Neural progenitor cell (in vitro differentiated cells): Measurements from ENCODE around the gene TBC1D14.

ENCODE experiments used
- EZH2 ChIP-seq: fragments of 200-600 bp; sonication (generic); IDR thresholded peaks from 2 replicates; pipeline ENCODE4 v1.6.1; 2017; ENCODE audit warnings: antibody characterized with exemption, mild to moderate bottlenecking, moderate library complexity
- EZH2phosphoT487 ChIP-seq: fragments of 200-600 bp; sonication (generic); IDR thresholded peaks from 2 replicates; pipeline ENCODE4 v1.6.1; 2017; ENCODE audit warnings: antibody characterized with exemption
- TF ChIP-seq, protein P1 (sequence below): fragments of 200-600 bp; sonication (generic); IDR thresholded peaks from 2 replicates; pipeline ENCODE4 v1.5.1; 2017; ENCODE audit warnings: antibody characterized with exemption, mild to moderate bottlenecking

DNA sequence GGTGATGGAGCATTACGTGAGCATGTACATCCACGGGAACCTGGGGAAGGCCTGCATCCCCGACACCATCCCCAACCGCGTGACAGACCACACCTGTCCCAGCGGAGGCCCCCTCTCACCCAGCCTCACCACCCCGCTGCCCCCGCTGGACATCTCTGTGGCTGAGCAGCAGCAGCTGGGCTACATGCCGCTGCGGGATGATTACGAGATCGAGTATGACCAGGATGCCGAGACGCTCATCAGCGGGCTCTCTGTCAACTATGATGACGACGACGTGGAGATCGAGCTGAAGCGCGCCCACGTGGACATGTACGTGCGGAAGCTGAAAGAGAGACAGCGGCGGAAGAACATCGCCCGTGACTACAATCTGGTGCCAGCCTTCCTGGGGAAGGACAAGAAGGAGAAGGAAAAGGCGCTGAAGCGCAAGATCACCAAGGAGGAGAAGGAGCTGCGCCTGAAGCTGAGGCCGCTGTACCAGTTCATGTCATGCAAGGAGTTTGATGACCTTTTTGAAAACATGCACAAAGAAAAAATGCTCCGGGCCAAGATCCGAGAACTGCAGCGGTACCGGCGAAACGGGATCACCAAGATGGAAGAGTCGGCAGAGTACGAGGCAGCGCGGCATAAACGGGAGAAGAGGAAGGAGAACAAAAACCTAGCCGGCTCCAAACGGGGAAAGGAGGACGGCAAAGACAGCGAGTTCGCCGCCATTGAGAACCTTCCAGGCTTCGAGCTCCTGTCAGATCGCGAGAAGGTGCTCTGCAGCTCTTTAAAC is 144.7 kb downstream of the TBC1D14 start:
- no peak for TF ChIP-seq EZH2
- TF ChIP-seq, protein P1, sequence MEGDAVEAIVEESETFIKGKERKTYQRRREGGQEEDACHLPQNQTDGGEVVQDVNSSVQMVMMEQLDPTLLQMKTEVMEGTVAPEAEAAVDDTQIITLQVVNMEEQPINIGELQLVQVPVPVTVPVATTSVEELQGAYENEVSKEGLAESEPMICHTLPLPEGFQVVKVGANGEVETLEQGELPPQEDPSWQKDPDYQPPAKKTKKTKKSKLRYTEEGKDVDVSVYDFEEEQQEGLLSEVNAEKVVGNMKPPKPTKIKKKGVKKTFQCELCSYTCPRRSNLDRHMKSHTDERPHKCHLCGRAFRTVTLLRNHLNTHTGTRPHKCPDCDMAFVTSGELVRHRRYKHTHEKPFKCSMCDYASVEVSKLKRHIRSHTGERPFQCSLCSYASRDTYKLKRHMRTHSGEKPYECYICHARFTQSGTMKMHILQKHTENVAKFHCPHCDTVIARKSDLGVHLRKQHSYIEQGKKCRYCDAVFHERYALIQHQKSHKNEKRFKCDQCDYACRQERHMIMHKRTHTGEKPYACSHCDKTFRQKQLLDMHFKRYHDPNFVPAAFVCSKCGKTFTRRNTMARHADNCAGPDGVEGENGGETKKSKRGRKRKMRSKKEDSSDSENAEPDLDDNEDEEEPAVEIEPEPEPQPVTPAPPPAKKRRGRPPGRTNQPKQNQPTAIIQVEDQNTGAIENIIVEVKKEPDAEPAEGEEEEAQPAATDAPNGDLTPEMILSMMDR, result no peak
- no peak for TF ChIP-seq EZH2phosphoT487
